Ovary (tissue), 3 donors: ENCODE data around the gene PNMA6E.

Source experiments
- CTCF ChIP-seq, 3 donors: fragments of 450-650 bp in 2 of 3; fragments of 200-600 bp in 1 of 3; IDR thresholded peaks; one replicate each; pipeline versions ENCODE4 v1.5.1 to v1.8.0; 2016 to 2022; ENCODE audit warnings: antibody characterized with exemption in 3 of 3, mild to moderate bottlenecking in 1 of 3
- POLR2A ChIP-seq: fragments of 450-650 bp; IDR thresholded peaks from one replicate; pipeline ENCODE4 v1.6.1; 2017; ENCODE audit warnings: antibody characterized with exemption, mild to moderate bottlenecking, moderate library complexity
- donor health status: DM: no; HTN: no; CAD: no.

GRCh38 chrX:153370293-153371055, 30.7 kb downstream of the PNMA6E start:
- TF ChIP-seq CTCF (IDR thresholded peaks at IDR 0.05): no peak
- no peak for TF ChIP-seq POLR2A
